K562 (cell line): ENCODE measurements around the gene PITPNM3. TPM values are rescaled to one million over a fixed set of nuclear protein-coding genes. Genes with fewer than 3 reads are reported as not detected.

ENCODE experiments used
- E2F6 ChIP-seq, 2 experiments: IDR thresholded peaks; 2 replicates each; pipeline ENCODE4 v1.6.1; 2011; ENCODE audit warnings: borderline replicate concordance in 1 of 2, control low read depth in 1 of 2, low read depth in 1 of 2, low read length in 1 of 2, mild to moderate bottlenecking in 1 of 2, mixed read lengths in 1 of 2, moderate library complexity in 1 of 2; ENCODE audit not compliant: insufficient read depth in 1 of 2, insufficient read length in 1 of 2, poor library complexity in 1 of 2, severe bottlenecking in 1 of 2; ENCODE audit errors: extremely low read depth in 1 of 2
- ETV1 ChIP-seq: fragments of 450-650 bp; conservative IDR thresholded peaks from 2 replicates; pipeline ENCODE4 v1.6.1; 2016; ENCODE audit warnings: missing genetic modification characterization, control low read depth, low read depth, missing compliant biosample characterization
- FOXK1 ChIP-seq: sonication (generic); formaldehyde crosslinking; IDR thresholded peaks from 2 replicates; pipeline ENCODE4 v1.8.0; 2022; ENCODE audit warnings: missing genetic modification reagents, mild to moderate bottlenecking, borderline replicate concordance
- MAFG ChIP-seq: fragments of 450-650 bp; conservative IDR thresholded peaks from 2 replicates; pipeline ENCODE4 v1.6.1; 2016; ENCODE audit warnings: missing genetic modification characterization, missing compliant biosample characterization
- NCOA6 ChIP-seq: fragments of 450-650 bp; IDR thresholded peaks from 2 replicates; pipeline ENCODE4 v1.6.1; 2017; ENCODE audit warnings: mild to moderate bottlenecking
- SAP30 ChIP-seq: fragments of 200-600 bp; sonication (generic); IDR thresholded peaks from 2 replicates; pipeline ENCODE4 v1.6.1; 2012; ENCODE audit warnings: borderline replicate concordance, low read depth, mild to moderate bottlenecking, moderate library complexity, low read length, control low read depth, inconsistent platforms; ENCODE audit not compliant: insufficient read depth, poor library complexity, severe bottlenecking
- TSHZ1 ChIP-seq: fragments of 250-450 bp; sonication (Bioruptor Pico); IDR thresholded peaks from 2 replicates; pipeline ENCODE4 v1.4.0; 2020; ENCODE audit warnings: mild to moderate bottlenecking, moderate library complexity
- ZBTB34 ChIP-seq: fragments of 250-450 bp; sonication (Bioruptor Pico); IDR thresholded peaks from 2 replicates; pipeline ENCODE4 v1.8.0; 2021; ENCODE audit warnings: mild to moderate bottlenecking, moderate library complexity
- ZNF124 ChIP-seq: sonication (generic); formaldehyde crosslinking; IDR thresholded peaks from 2 replicates; pipeline ENCODE4 v1.8.1; 2022; ENCODE audit warnings: missing genetic modification reagents
- ZNF766 ChIP-seq: fragments of 200-800 bp; sonication (Bioruptor generic); conservative IDR thresholded peaks from 2 replicates; pipeline ENCODE4 v1.6.1; 2016; ENCODE audit warnings: missing genetic modification characterization, missing compliant biosample characterization
- polyA plus RNA-seq, 8 experiments: library from polyadenylated mRNA; depleted of rRNA in 4 of 8; stranded (reverse) in 5 of 8; unstranded in 3 of 8; fragments of >200 nt; fragmentation: Nextera tagmentation in 2 of 8; fragmentation: Illumina TruSeq in 1 of 8; extraction: Ambion mirVana in 2 of 8; extraction: Trizol in 1 of 8; gene quantifications; 2 replicates each; pipeline versions ENCODE4 v1.2.1 to v1.2.3, GENCODE V29; 2011 to 2014; ENCODE audit warnings: inconsistent platforms in 1 of 8, missing spikeins in 1 of 8
- total RNA-seq, 7 experiments: library from RNA; depleted of rRNA in 6 of 7; stranded (reverse); fragments of >200 nt in 6 of 7; fragmentation: Illumina TruSeq in 2 of 7; extraction: Trizol in 2 of 7; gene quantifications; 2 replicates each; pipeline versions ENCODE4 v1.2.1 to v1.2.3, GENCODE V29; 2011 to 2021; ENCODE audit warnings: low replicate concordance in 1 of 7

The PITPNM3 gene
- total and polyA plus RNA-seq, 9 of the 15 experiments (the other 6 are each of a cell fraction or from before 2014, with no cell fraction given) = 0.14 to 0.38 (median 0.22) TPM; not detected in 2

DNA sequence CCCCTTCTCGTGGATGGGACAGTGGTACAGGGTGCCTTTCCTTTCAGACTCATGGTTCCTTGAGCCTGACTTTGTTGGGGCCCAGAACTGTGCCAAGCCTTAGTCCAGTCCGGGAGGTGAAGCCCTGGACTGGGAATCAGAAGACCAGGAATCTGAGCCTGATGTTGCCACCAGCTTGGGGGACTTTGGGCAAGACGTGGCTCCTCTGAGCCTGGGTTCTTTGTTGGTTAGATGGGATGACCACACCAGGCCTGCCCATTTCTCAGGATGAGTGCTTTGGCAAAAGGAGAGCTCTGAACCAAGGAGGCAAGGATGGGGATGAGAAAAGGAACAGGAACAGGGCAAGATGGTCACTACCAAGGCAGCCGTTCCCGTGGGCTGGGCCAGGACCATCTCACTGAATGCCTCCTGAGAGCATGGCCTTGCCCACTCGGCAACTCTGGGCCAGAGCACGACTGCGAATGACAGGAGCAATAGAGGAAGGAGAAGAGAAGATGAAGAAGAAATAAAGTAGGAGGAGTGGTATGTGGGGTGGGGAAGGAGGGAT lies 32.5 kb downstream of the PITPNM3 start (continued):
- TF ChIP-seq TSHZ1 (CRISPR knock-in tag) = no peak
- no peak for TF ChIP-seq E2F6 (IDR thresholded peaks at IDR 0.05; ENCODE audit: borderline replicate concordance in 1 of 2, extremely low read depth in 1 of 2, insufficient read depth in 1 of 2, insufficient read length in 1 of 2, low read depth in 1 of 2, low read length in 1 of 2, poor library complexity in 1 of 2, severe bottlenecking in 1 of 2)
- no peak for TF ChIP-seq FOXK1
- no peak for TF ChIP-seq NCOA6
- TF ChIP-seq SAP30 = no peak
- no peak for TF ChIP-seq ZNF124 (CRISPR knock-in tag)
- TF ChIP-seq ETV1 (tag) = no peak
- no peak for TF ChIP-seq ZBTB34 (CRISPR knock-in tag)
- no peak for TF ChIP-seq MAFG (tag)
- TF ChIP-seq ZNF766 (CRISPR knock-in tag) = no peak
- TF ChIP-seq, all 486 proteins: peak for 0
